GM19043 (cell line): ENCODE results near the gene PITX1.

ENCODE experiments used
- ATAC-seq: cut with Tn5 transposase; IDR thresholded peaks from one replicate; pipeline ENCODE4 v1.9.1; 2021; ENCODE audit warnings: low read depth; ENCODE audit not compliant: unreplicated experiment

The PITX1 gene

GRCh38 chr5:135030123-135030955, 3.7 kb downstream of the PITX1 start:
- no peak for ATAC-seq

- ATAC-seq, result no peak
Observed at GRCh38 chr5:135029477-135030122, 4.4 kb downstream of the PITX1 start.

- no peak for ATAC-seq
Observed at GRCh38 chr5:135028791-135029476, 5.1 kb downstream of the PITX1 start.

- ATAC-seq, result no peak
Observed at GRCh38 chr5:135027697-135028615, 6.1 kb downstream of the PITX1 start.

- ATAC-seq, result no peak
Observed at GRCh38 chr5:135027266-135027696, 6.7 kb downstream of the PITX1 start.

- no peak for ATAC-seq
Observed at GRCh38 chr5:135026645-135027265, 7.3 kb downstream of the PITX1 start.

- ATAC-seq, result no peak
Observed at GRCh38 chr5:135025730-135026644, 8.0 kb downstream of the PITX1 start.

GRCh38 chr5:135024956-135025729, 8.9 kb downstream of the PITX1 start:
- no peak for ATAC-seq

- no peak for ATAC-seq
Observed at GRCh38 chr5:135020111-135020895, 13.7 kb downstream of the PITX1 start.

GRCh38 chr5:135019314-135019713, 14.7 kb downstream of the PITX1 start:
- ATAC-seq, result no peak

- no peak for ATAC-seq
Observed at GRCh38 chr5:135018457-135018856, 15.6 kb downstream of the PITX1 start.

GRCh38 chr5:135016861-135017290, 17.2 kb downstream of the PITX1 start:
- ATAC-seq, result no peak

GRCh38 chr5:135015942-135016341, 18.1 kb downstream of the PITX1 start:
- no peak for ATAC-seq

GRCh38 chr5:135013947-135014570, 20.0 kb downstream of the PITX1 start:
- no peak for ATAC-seq

GRCh38 chr5:135013445-135013844, 20.6 kb downstream of the PITX1 start:
- ATAC-seq, result no peak

- no peak for ATAC-seq
Observed at GRCh38 chr5:135012951-135013391, 21.1 kb downstream of the PITX1 start.
